ENCODE results near the gene LRRC61. TPM values are rescaled to one million over a fixed set of nuclear protein-coding genes. Genes with fewer than 3 reads are reported as not detected.

LRRC61 gene
- total RNA-seq, 8 experiments from 2014 or later = 0.22 to 8.6 (median 1.3) TPM; not detected in 1

DNA sequence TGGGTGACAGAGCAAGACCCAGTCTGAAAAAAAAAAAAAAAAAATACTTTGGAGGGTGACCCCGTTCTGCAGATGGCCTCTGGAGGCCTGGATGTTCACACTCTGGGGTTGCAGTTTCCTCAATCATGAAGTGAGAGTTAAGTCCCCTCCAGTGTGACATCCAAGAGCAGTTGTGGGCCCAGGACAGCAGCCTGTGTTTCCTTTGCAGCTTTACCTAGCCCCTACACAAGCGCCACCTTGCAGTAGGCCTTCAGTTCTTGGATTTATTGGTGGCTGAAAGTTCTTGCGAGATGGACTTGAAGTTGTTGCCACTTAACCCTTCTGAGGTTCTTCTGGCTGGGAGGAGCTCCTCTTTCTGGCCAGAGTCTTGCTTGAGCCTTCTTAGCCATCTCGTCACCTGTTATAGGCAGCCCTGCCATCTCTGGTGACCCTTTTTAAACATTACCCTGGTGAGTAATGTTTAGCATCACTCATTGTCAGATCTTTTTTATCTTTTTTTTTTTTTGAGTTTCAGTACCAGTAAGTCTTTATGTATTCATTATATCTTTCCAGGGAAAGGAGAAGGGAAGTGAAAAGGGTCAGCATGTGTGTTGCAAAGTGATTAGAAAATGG, 3.6 kb downstream of the LRRC61 start:
- H3K4me1 ChIP-seq (replicated peaks in 1 of 2) = peaks cover 4 to 9% of the 10 kb centered on the region in 2 donors
- no peak overlapping the region for H3K4me3 ChIP-seq
- 11 to 93% (median 77%) methylated on average over 1 to 3 of the region's 4 CpGs; no CpG with 5 or more reads in 2 of the 10 experiments for WGBS, 10 experiments
- H3K27ac ChIP-seq = no peak overlapping the region
- ATAC-seq (replicated peaks in 6 of 8) = no peak
- in situ Hi-C loops (cut with MboI; ENCODE audit: low pct_unique_long_range_greater_than_20kb in 2 of 9, low sequenced_read_pairs in 9 of 9, unreplicated experiment in 9 of 9) = no loop called here

DNA sequence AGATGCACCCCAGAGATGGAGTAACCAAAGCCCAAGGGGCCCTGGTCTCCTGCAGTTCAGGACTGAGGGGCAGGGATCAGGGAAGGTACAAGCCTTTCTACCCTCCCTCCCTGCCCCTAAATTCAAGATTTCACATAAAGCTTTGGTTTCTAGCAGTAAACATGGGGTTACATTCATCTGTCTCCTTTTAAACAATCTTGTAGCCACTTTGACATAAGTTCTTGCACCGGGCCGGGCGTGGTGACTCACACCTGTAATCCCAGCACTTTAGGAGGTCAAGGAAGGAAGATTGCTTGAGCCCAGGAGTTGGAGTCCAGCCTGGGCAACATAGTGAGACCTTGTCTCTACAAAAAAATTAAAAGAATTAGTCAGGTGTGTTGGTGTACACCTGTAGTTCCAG, 4.2 kb downstream of the LRRC61 start:
- in situ Hi-C loops (cut with MboI; ENCODE audit: low pct_unique_long_range_greater_than_20kb in 2 of 9, low sequenced_read_pairs in 9 of 9, unreplicated experiment in 9 of 9) = no loop called here
- ATAC-seq (replicated peaks in 6 of 8) = no peak
- WGBS, 10 experiments = 90% methylated on average over 3 of the region's 3 CpGs; no CpG with 5 or more reads in 9 of the 10 experiments

DNA sequence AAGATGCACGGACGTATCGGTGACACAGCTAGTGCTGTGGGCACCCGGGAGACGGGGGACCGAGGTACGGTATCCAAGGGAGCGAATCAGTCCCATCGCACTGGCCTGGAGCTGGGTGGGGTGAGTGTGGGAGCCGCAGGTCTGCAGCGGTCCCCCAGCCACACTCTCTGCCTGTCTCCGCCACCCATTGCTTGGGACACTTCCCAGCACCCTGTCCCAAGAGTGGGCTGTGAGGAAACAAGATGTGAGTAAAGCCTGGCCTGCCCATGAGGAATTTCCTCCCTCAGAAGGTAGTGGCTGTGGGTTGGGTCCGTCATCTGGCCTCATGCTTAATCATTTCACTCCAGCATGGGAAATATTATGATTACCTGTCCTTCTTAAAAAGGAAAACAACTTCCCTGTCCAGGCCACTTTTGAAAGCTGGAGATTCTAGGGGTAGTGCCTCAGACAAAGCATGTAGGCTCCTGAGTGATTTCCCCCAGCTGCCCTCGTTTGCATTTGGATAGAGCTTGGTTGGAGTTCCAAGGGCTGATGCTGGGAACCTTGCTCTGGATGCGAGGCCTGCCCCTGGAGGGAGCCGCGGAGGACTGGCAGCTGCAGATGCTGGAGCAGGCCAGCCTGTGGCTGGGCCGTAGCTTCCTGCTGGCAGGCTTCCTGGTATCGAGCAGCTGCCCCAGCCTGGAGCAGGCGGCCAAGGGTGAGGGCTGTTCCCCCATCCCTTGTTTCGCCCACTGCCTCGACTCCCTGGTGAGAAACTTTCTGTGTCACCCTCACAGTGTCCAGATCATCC, 6.4 kb downstream of the LRRC61 start:
- 10 to 90% (median 63%) methylated on average over 2 to 8 of the region's 22 CpGs; no CpG with 5 or more reads in 3 of the 10 experiments for WGBS, 10 experiments
- in situ Hi-C loops (cut with MboI; ENCODE audit: low pct_unique_long_range_greater_than_20kb in 2 of 9, low sequenced_read_pairs in 9 of 9, unreplicated experiment in 9 of 9) = no loop called here
- H3K4me1 ChIP-seq (replicated peaks in 1 of 2) = peaks cover 0 to 9% of the 10 kb centered on the region in 2 donors
- ATAC-seq (replicated peaks in 6 of 8) = peak in 3 of 8 experiments; percentile 42 to 66 (median 62)
- H3K4me3 ChIP-seq = no peak overlapping the region
- H3K27ac ChIP-seq = no peak overlapping the region

More for the DNA sequence above, 4.2 kb downstream of the LRRC61 start:
- Histone ChIP-seq H3K27ac (no peak overlapping the region), H3K4me1 (replicated peaks in 1 of 2) (peaks cover 4 to 9% of the 10 kb centered on the region in 2 donors), H3K4me3 (no peak overlapping the region)

DNA sequence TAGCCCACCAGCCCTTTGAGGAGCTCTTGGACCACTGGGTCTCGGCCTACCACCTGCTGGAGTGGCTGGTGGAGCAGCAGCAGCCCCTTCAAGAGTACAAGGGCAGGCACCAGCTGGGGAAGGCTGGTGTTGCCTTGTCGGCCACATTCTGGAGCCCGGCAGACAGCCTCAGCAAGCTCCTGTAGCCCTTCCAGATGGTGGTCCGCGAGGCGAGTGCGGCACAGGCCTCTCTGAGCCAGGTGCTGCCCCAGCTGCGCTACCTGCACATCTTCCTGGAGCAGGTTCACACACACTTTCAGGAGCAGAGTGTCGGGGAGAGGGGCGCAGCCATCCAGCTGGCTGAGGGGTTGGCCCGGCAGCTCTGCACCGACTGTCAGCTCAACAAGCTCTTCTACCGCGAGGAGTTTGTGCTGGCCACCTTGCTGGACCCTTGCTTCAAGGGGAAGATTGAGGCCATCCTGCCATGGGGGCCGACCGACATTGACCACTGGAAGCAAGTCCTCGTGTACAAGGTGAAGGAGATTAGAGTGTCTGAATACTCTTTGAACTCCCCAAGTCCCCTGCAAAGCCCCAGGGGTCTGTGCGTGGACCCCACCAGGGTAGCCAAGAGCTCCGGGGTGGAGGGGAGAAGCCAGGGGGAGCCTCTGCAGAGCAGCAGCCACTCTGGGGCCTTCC, 7.2 kb downstream of the LRRC61 start:
- WGBS, 10 experiments = 0 to 100% (median 70%) methylated on average over 1 to 10 of the region's 19 CpGs; no CpG with 5 or more reads in 5 of the 10 experiments
- no peak overlapping the region for H3K27ac ChIP-seq
- in situ Hi-C loops (cut with MboI; ENCODE audit: low pct_unique_long_range_greater_than_20kb in 2 of 9, low sequenced_read_pairs in 9 of 9, unreplicated experiment in 9 of 9) = no loop called here
- H3K4me1 ChIP-seq (replicated peaks in 1 of 2) = peaks cover 4 to 15% of the 10 kb centered on the region in 2 donors
- ATAC-seq (replicated peaks in 6 of 8) = no peak
- no peak overlapping the region for H3K4me3 ChIP-seq

DNA sequence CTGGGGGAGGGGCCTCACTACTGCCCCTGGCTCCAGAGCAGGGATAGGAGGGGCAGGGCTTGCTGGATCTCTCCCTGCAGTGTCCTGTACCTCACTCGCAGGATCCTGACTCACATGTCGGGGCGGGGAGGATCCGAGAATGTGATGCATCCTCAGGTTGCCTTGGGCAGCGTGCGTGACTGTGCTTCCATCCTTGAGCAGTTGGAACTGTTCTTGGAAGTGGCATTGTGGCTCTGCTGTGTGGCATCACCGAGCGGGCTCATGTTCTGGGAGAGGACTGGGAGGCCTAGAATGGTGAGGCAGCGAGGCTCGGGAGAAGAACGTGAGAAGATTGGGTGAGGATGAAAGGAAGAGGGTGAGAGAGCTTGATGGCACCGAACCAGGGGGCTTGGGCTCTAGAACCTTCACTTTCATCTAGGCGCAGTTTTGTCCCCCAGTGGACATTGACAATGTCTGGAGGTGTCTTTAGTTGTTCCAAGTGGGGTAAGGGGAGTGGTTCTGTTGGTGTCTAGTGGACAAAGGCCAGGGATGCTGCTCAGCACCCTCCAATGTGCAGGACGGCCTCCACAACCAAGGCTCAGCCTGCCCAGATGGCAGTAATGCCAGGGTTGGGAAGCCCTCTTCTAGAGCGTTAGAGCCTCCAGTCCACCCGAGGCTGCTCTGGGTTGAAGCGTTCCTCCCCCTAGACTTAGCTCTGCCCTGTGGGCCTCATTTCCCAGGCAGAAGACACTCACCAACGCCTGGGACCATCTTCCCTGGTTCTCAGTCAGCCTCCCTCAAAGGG, 9.9 kb downstream of the LRRC61 start:
- no peak for ATAC-seq (replicated peaks in 6 of 8)
- Histone ChIP-seq H3K4me1 (replicated peaks in 1 of 2) (peaks cover 18 to 27% of the 10 kb centered on the region in 2 donors), H3K4me3 (no peak overlapping the region), H3K27ac (no peak overlapping the region)
- in situ Hi-C loops (cut with MboI; ENCODE audit: low pct_unique_long_range_greater_than_20kb in 2 of 9, low sequenced_read_pairs in 9 of 9, unreplicated experiment in 9 of 9) = no loop called here
- 20 to 100% (median 85%) methylated on average over 1 to 6 of the region's 18 CpGs; no CpG with 5 or more reads in 2 of the 10 experiments for WGBS, 10 experiments

DNA sequence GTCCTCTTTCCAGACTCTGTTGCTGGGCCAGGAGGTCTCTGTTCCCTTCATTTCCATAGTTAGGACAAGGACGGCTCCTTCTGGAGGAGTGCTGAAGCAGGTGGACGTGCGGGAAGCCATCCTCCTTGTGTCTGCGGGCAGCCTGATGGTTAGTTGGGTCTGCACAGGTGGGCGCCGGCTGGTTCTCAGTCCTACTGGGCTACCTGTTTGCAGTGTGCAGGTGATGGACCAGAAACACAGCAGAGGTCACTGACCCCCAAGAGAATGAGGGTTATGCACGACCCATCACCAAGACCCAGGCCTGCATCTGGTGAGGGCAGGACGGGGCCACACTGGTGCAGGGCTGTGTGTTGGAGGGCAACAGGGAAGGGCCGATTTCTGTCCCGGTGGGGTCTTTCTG, 10.5 kb downstream of the LRRC61 start:
- WGBS, 10 experiments = 0 to 100% (median 65%) methylated on average over 1 to 5 of the region's 10 CpGs; no CpG with 5 or more reads in 4 of the 10 experiments
- H3K4me1 ChIP-seq (replicated peaks in 1 of 2) = peaks cover 20 to 28% of the 10 kb centered on the region in 2 donors
- no peak overlapping the region for H3K4me3 ChIP-seq
- in situ Hi-C loops (cut with MboI; ENCODE audit: low pct_unique_long_range_greater_than_20kb in 2 of 9, low sequenced_read_pairs in 9 of 9, unreplicated experiment in 9 of 9) = no loop called here
- no peak overlapping the region for H3K27ac ChIP-seq
- no peak for ATAC-seq (replicated peaks in 6 of 8)

DNA sequence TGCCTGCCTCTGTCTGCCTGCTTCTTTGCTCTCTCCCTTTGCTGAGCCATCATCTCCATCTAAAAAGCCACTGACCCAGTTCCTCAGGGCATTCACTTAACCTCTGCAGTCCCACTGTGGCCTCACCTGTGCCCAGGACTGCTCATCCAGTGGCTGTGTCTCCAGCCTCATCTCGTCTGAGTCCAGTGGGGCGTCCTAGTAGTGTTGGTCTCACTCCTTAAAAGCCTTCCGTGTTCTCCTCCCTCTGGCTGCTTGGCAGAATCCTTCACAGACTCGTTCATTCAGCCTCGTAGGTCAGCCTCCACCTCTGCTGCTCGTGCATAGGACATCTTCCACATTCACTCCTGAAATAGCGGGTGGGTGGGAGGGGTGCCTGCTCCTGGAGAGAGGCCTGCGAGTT, 11.0 kb downstream of the LRRC61 start:
- in situ Hi-C loops (cut with MboI; ENCODE audit: low pct_unique_long_range_greater_than_20kb in 2 of 9, low sequenced_read_pairs in 9 of 9, unreplicated experiment in 9 of 9) = no loop called here
- no peak for ATAC-seq (replicated peaks in 6 of 8)
- 41 to 81% (median 58%) methylated on average over 2 to 6 of the region's 8 CpGs; no CpG with 5 or more reads in 6 of the 10 experiments for WGBS, 10 experiments
- Histone ChIP-seq H3K4me3 (no peak overlapping the region), H3K27ac (no peak overlapping the region), H3K4me1 (replicated peaks in 1 of 2) (peaks cover 24 to 28% of the 10 kb centered on the region in 2 donors)

DNA sequence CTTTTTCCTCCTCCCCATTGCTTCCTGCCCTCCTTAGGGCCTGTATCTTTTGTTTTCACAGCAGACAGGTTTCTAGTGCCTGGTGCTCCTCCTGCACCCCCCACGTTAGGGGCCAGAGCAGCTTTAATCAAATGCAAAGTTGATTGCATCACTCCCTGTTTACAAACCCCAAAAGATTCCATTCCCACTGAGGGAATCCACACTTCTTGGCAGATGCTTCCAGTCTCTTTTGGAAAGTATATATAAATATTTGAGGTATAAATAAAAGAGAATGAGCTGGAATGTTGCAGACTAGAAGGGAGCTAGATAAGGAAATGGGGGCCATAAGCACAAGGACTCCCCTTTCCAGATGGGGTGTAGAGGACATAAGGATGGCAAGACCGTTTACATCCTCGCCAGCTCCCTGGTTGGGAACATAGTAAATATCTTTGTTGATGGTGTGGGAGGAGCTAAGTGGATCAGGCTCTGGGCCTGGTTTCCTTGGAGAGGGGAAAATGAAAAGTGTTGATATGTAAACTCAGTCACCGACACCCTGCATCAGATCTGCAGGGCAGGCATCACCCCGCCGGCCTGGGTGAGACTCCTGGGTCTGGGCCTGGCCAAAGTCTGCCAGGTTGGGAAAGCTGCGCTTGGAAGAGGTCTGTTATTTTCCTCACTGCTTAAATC, 12.1 kb downstream of the LRRC61 start:
- 47 to 100% (median 59%) methylated on average over 1 to 6 of the region's 7 CpGs; no CpG with 5 or more reads in 3 of the 10 experiments for WGBS, 10 experiments
- H3K4me1 ChIP-seq (replicated peaks in 1 of 2) = peaks cover 23 to 33% of the 10 kb centered on the region in 2 donors
- H3K27ac ChIP-seq = no peak overlapping the region
- no peak overlapping the region for H3K4me3 ChIP-seq
- in situ Hi-C loops (cut with MboI; ENCODE audit: low pct_unique_long_range_greater_than_20kb in 2 of 9, low sequenced_read_pairs in 9 of 9, unreplicated experiment in 9 of 9) = no loop called here
- ATAC-seq (replicated peaks in 6 of 8) = peak in 3 of 8 experiments; percentile 13 to 32 (median 24)

DNA sequence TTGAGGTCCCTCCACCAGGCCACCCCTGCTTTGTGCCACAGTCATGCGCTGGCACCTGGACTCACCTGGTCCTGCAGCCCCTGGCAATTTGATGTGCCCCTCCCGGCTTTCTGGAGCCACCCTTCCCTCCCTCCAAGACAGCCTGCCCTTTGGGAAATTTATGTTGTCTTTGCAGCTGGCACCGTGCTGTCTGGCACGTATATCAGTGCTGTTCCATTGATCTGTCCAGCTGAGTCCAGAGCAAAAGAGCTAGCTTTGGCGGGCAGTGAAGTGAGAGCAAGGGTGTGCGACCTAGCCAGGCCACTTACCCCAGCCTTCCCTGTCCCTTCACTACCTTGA, 12.6 kb downstream of the LRRC61 start:
- 40 to 100% (median 70%) methylated on average over 1 to 4 of the region's 6 CpGs; no CpG with 5 or more reads in 4 of the 10 experiments for WGBS, 10 experiments
- no peak for ATAC-seq (replicated peaks in 6 of 8)
- Histone ChIP-seq H3K4me3 (no peak overlapping the region), H3K27ac (no peak overlapping the region), H3K4me1 (replicated peaks in 1 of 2) (peaks cover 28 to 37% of the 10 kb centered on the region in 2 donors)
- in situ Hi-C loops (cut with MboI; ENCODE audit: low pct_unique_long_range_greater_than_20kb in 2 of 9, low sequenced_read_pairs in 9 of 9, unreplicated experiment in 9 of 9) = no loop called here

DNA sequence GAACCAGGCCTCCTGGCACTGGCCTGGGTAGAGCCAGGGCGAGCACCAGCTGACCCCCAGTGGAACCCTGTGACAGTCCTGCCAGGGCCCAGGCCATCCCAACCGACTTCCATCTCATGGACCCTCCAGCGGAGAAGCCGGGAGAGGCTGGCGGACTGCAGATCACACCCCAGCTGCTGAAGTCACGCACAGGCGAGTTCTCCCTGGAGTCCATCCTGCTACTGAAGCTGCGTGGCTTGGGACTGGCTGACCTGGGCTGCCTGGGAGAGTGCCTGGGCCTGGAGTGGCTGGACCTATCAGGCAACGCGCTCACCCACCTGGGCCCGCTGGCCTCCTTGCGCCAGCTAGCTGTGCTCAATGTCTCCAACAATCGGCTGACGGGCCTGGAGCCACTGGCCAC, 13.6 kb downstream of the LRRC61 start:
- ATAC-seq (replicated peaks in 6 of 8) = no peak
- WGBS, 10 experiments = 80 to 96% (median 95%) methylated on average over 2 to 11 of the region's 14 CpGs; no CpG with 5 or more reads in 7 of the 10 experiments
- H3K4me1 ChIP-seq (replicated peaks in 1 of 2) = peaks cover 37 to 44% of the 10 kb centered on the region in 2 donors
- no peak overlapping the region for H3K27ac ChIP-seq
- in situ Hi-C loops (cut with MboI; ENCODE audit: low pct_unique_long_range_greater_than_20kb in 2 of 9, low sequenced_read_pairs in 9 of 9, unreplicated experiment in 9 of 9) = no loop called here
- no peak overlapping the region for H3K4me3 ChIP-seq

DNA sequence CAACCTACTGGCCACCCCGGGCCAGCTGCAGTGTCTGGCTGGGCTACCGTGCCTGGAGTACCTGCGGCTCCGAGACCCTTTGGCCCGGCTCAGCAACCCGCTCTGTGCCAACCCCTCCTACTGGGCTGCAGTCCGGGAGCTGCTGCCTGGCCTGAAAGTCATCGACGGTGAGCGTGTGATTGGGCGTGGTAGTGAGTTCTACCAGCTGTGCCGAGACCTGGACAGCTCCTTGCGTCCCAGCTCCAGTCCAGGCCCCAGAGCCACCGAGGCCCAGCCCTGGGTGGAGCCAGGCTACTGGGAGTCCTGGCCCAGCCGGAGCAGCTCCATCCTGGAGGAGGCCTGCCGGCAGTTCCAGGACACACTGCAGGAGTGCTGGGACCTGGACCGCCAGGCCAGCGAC, 14.0 kb downstream of the LRRC61 start:
- peaks cover 41 to 44% of the 10 kb centered on the region in 2 donors for H3K4me1 ChIP-seq (replicated peaks in 1 of 2)
- in situ Hi-C loops (cut with MboI; ENCODE audit: low pct_unique_long_range_greater_than_20kb in 2 of 9, low sequenced_read_pairs in 9 of 9, unreplicated experiment in 9 of 9) = no loop called here
- 86 to 100% methylated on average over 4 to 10 of the region's 18 CpGs; no CpG with 5 or more reads in 8 of the 10 experiments for WGBS, 10 experiments
- no peak overlapping the region for H3K4me3 ChIP-seq
- H3K27ac ChIP-seq = no peak overlapping the region
- no peak for ATAC-seq (replicated peaks in 6 of 8)

DNA sequence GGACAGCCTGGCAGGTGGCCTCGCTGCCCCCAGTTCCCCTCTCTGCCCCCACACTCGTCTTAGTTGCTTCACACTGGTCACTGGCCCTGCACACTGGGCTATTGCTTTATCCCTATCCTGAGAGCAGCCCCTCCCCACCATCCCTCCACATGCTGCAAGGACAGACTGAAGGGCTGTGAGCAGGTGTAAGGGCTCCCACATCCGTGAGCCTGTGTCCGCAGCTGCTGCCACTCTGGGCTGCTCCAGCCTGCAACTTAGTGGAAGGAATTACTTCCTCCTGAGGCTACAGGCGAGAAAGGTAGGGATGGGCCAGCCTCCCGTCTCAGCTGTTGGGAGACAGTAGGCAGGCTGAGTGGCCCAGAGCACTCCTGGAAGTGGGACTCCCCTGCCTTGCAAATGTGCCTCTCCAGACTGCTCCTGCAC, 14.5 kb downstream of the LRRC61 start:
- WGBS, 10 experiments = 40 to 83% (median 78%) methylated on average over 1 to 2 of the region's 6 CpGs; no CpG with 5 or more reads in 6 of the 10 experiments
- peak in 5 of 8 experiments; percentile 17 to 37 (median 20) for ATAC-seq (replicated peaks in 6 of 8)
- in situ Hi-C loops (cut with MboI; ENCODE audit: low pct_unique_long_range_greater_than_20kb in 2 of 9, low sequenced_read_pairs in 9 of 9, unreplicated experiment in 9 of 9) = no loop called here
- Histone ChIP-seq H3K4me3 (no peak overlapping the region), H3K27ac (no peak overlapping the region), H3K4me1 (replicated peaks in 1 of 2) (peaks cover 42 to 44% of the 10 kb centered on the region in 2 donors)
